ENCODE results near the gene VPS33A.

VPS33A gene

GRCh38 chr12:122182887-122183587 is 83.3 kb downstream of the VPS33A start, which contains the start of gene LRRC43:
TSS of gene LRRC43 (plus strand) at chr12:122183123. CDS start at chr12:122183145, 22 bp downstream.
- DNase-seq (ENCODE audit: extremely low spot score): peak; percentile 67
- ChIA-PET POLR2A (no interaction called here), CTCF (interaction anchor here (1.0 to 1.4 kb wide), 3 partner anchors 16 to 52 kb away, joined by 3 to 4 read pairs (median 3); no protein-coding TSS in a partner anchor)
- TF ChIP-seq, protein P1, sequence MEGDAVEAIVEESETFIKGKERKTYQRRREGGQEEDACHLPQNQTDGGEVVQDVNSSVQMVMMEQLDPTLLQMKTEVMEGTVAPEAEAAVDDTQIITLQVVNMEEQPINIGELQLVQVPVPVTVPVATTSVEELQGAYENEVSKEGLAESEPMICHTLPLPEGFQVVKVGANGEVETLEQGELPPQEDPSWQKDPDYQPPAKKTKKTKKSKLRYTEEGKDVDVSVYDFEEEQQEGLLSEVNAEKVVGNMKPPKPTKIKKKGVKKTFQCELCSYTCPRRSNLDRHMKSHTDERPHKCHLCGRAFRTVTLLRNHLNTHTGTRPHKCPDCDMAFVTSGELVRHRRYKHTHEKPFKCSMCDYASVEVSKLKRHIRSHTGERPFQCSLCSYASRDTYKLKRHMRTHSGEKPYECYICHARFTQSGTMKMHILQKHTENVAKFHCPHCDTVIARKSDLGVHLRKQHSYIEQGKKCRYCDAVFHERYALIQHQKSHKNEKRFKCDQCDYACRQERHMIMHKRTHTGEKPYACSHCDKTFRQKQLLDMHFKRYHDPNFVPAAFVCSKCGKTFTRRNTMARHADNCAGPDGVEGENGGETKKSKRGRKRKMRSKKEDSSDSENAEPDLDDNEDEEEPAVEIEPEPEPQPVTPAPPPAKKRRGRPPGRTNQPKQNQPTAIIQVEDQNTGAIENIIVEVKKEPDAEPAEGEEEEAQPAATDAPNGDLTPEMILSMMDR (IDR thresholded peaks at IDR 0.05; ENCODE audit: control extremely low read depth, extremely low read depth, low read depth, missing control alignments): no peak
